ENCODE measurements around the gene KCTD11.

Gene KCTD11

DNA sequence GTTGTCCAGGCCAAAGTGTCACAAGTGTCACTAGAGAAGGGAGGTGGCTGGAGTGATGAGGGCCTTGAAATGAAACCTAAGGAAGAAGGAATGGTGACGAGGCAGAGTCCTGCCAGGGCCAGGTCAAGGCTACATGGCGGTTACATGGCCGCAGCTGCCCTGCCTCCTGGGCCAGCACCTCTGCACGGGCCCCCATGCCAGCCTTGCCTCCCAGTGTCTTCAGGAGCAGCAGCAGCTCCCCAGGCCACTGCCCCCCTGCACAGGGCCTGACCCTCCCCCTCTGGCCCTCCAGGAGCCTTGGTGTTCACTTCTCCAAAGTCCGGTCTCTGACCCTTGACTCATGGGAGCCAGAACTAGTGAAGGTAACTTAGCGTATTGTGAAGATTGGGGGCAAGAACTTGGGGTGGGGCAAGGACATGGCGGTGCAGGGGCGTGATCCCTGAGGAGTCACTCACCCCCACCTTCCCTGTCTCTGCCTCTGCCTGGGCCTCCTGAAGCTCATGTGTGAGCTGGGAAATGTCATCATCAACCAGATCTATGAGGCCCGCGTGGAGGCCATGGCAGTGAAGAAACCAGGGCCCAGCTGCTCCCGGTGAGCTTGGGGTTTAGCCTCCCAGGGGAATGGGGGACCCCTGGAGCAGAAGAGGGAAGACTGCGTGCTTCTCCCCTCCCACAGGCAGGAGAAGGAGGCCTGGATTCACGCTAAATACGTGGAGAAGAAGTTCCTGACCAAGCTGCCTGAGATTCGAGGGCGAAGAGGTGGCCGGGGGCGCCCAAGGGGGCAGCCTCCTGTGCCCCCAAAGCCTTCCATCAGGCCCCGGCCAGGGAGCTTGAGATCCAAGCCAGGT lies 4.1 kb upstream of the KCTD11 start:
- Histone ChIP-seq H3K4me1 (ENCODE audit: insufficient read depth, low read length, severe bottlenecking) (peaks cover 32% of the 10 kb centered on the region), H2AFZ (ENCODE audit: low read length) (no peak overlapping the region), H3K4me3 (ENCODE audit: low read depth, low read length, poor library complexity, severe bottlenecking) (no peak overlapping the region), H3K9me3 (ENCODE audit: low read length) (no peaks in the 10 kb centered on the region), H3K27me3 (ENCODE audit: insufficient read depth, low read length) (no peaks in the 10 kb centered on the region), H3K36me3 (ENCODE audit: insufficient read depth, low read length) (peaks cover 25% of the 10 kb centered on the region; the same call in 1 of the 2 replicates), H4K20me1 (ENCODE audit: insufficient read depth, low read length) (no peaks in the 10 kb centered on the region), H3K9ac (ENCODE audit: low read length) (no peak overlapping the region), H3F3A (ENCODE audit: insufficient read depth, low read length) (peaks cover 5% of the 10 kb centered on the region; the same call in 1 of the 2 replicates), H3K79me2 (ENCODE audit: insufficient read depth, low read length) (no peaks in the 10 kb centered on the region), H3K4me2 (ENCODE audit: low read length) (no peak overlapping the region), H3K9me2 (ENCODE audit: low read depth, low read length) (no peaks in the 10 kb centered on the region), H3K27ac (ENCODE audit: low read depth, low read length, poor library complexity, severe bottlenecking) (no peak overlapping the region)
- TF ChIP-seq EZH2 (IDR thresholded peaks at IDR 0.05; ENCODE audit: borderline replicate concordance, low read length): no peak
- TF ChIP-seq, protein P1, sequence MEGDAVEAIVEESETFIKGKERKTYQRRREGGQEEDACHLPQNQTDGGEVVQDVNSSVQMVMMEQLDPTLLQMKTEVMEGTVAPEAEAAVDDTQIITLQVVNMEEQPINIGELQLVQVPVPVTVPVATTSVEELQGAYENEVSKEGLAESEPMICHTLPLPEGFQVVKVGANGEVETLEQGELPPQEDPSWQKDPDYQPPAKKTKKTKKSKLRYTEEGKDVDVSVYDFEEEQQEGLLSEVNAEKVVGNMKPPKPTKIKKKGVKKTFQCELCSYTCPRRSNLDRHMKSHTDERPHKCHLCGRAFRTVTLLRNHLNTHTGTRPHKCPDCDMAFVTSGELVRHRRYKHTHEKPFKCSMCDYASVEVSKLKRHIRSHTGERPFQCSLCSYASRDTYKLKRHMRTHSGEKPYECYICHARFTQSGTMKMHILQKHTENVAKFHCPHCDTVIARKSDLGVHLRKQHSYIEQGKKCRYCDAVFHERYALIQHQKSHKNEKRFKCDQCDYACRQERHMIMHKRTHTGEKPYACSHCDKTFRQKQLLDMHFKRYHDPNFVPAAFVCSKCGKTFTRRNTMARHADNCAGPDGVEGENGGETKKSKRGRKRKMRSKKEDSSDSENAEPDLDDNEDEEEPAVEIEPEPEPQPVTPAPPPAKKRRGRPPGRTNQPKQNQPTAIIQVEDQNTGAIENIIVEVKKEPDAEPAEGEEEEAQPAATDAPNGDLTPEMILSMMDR (IDR thresholded peaks at IDR 0.05; ENCODE audit: low read length): no peak

DNA sequence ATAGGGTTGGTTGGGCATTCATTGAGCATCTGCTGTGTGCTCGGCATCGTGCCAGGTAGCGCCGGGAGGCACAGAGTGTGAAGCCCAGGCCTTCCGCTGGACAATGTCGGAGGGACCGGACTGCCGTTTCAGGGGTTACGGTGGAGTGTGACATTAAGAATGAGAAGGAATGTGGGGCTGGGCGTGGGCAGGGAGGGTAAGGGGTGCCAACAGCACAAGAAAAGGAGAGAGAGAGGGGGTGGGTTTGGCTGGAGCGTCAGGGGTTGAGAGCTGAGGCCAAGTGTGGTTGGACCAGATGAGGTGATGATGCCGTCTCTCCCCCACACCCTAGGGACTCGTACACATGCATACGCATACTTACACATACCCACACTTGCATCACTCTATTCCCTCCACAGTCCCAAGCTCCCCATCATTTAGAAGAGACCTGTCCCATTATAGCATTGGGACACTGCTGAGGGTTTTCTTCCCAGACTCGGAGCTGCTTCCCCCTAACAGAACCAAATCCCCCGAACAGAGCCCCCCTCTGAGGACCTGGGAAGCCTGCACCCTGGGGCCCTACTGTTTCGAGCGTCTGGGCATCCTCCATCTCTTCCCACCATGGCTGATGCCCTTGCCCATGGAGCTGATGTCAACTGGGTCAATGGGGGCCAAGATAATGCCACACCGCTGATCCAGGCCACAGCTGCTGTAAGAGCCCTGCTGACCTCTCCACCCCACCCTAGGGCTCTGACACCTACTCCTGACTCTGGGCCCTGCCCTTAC lies 3.3 kb upstream of the KCTD11 start:
- no peaks in the 10 kb centered on the region for H3K79me2 ChIP-seq (ENCODE audit: insufficient read depth, low read length)
- no peaks in the 10 kb centered on the region for H3K27me3 ChIP-seq (ENCODE audit: insufficient read depth, low read length)
- H3K4me2 ChIP-seq (ENCODE audit: low read length): no peak overlapping the region
- no peaks in the 10 kb centered on the region for H3K9me3 ChIP-seq (ENCODE audit: low read length)
- H3K36me3 ChIP-seq (ENCODE audit: insufficient read depth, low read length): peaks cover 23% of the 10 kb centered on the region; the same call in 1 of the 2 replicates
- H2AFZ ChIP-seq (ENCODE audit: low read length): no peak overlapping the region
- H4K20me1 ChIP-seq (ENCODE audit: insufficient read depth, low read length): no peaks in the 10 kb centered on the region
- H3K4me1 ChIP-seq (ENCODE audit: insufficient read depth, low read length, severe bottlenecking): peaks cover 33% of the 10 kb centered on the region
- no peak overlapping the region for H3K4me3 ChIP-seq (ENCODE audit: low read depth, low read length, poor library complexity, severe bottlenecking)
- H3F3A ChIP-seq (ENCODE audit: insufficient read depth, low read length): peaks cover 5% of the 10 kb centered on the region; the same call in 1 of the 2 replicates
- no peak overlapping the region for H3K9ac ChIP-seq (ENCODE audit: low read length)
- TF ChIP-seq, protein P1 (IDR thresholded peaks at IDR 0.05; ENCODE audit: low read length): no peak
- TF ChIP-seq EZH2 (IDR thresholded peaks at IDR 0.05; ENCODE audit: borderline replicate concordance, low read length): no peak
- peak overlapping the region; percentile 33 for H3K27ac ChIP-seq (ENCODE audit: low read depth, low read length, poor library complexity, severe bottlenecking)
- H3K9me2 ChIP-seq (ENCODE audit: low read depth, low read length): no peaks in the 10 kb centered on the region

DNA sequence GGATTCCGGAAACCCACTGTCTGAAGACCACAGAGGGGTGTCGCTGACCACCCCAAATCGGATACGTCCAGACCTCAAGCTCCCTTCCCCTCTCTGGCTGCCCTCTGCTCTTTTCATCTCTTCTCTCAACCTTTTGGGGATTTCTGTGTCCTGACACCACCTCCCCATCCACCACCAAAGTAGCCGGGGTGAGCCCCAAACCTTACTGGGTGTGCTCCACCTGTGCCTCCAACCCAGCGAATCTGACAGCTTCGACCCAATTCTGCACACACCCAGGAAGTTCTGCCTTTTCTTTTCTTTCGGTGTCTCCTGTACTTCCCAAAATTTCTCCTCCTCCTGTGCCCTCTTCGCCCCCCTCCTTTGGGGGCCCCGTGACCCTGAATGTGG lies 534 bp downstream of the KCTD11 start:
- Histone ChIP-seq H3K27me3 (ENCODE audit: insufficient read depth, low read length) (no peaks in the 10 kb centered on the region), H3F3A (ENCODE audit: insufficient read depth, low read length) (peaks cover 5% of the 10 kb centered on the region; the same call in 1 of the 2 replicates), H3K4me2 (ENCODE audit: low read length) (peak overlapping the region; percentile 90), H3K9me2 (ENCODE audit: low read depth, low read length) (no peaks in the 10 kb centered on the region), H3K27ac (ENCODE audit: low read depth, low read length, poor library complexity, severe bottlenecking) (no peak overlapping the region), H3K9ac (ENCODE audit: low read length) (peak overlapping the region; percentile 77; the same call in 1 of the 2 replicates), H3K4me3 (ENCODE audit: low read depth, low read length, poor library complexity, severe bottlenecking) (peak overlapping the region; percentile 71), H3K79me2 (ENCODE audit: insufficient read depth, low read length) (no peaks in the 10 kb centered on the region), H3K36me3 (ENCODE audit: insufficient read depth, low read length) (0 out of 2 replicates have a peak, but pooled peaks cover 4% of the 10 kb centered on the region), H3K9me3 (ENCODE audit: low read length) (no peaks in the 10 kb centered on the region), H3K4me1 (ENCODE audit: insufficient read depth, low read length, severe bottlenecking) (peaks cover 36% of the 10 kb centered on the region), H2AFZ (ENCODE audit: low read length) (no peak overlapping the region), H4K20me1 (ENCODE audit: insufficient read depth, low read length) (no peaks in the 10 kb centered on the region)
- TF ChIP-seq, protein P1 (IDR thresholded peaks at IDR 0.05; ENCODE audit: low read length): peak; percentile 51; the same call in 1 of the 2 replicates
- no peak for TF ChIP-seq EZH2 (IDR thresholded peaks at IDR 0.05; ENCODE audit: borderline replicate concordance, low read length)
